ENCODE measurements around the gene IL1RL2.

Gene IL1RL2

GRCh38 chr2:102238778-102239177 is 52.0 kb downstream of the IL1RL2 start:
- DNase-seq (ENCODE audit: low read depth): no peak

GRCh38 chr2:102239344-102239743 is 52.5 kb downstream of the IL1RL2 start:
- DNase-seq (ENCODE audit: low read depth): no peak

GRCh38 chr2:102240640-102241370 is 54.0 kb downstream of the IL1RL2 start:
- DNase-seq (ENCODE audit: low read depth): peak; percentile 56

- DNase-seq (ENCODE audit: low read depth): no peak
These were observed 54.9 kb downstream of the IL1RL2 start for GRCh38 chr2:102241616-102242305.

- DNase-seq (ENCODE audit: low read depth): no peak
These were observed 58.7 kb downstream of the IL1RL2 start for GRCh38 chr2:102245266-102246151.

GRCh38 chr2:102250278-102250821 is 63.5 kb downstream of the IL1RL2 start:
- DNase-seq (ENCODE audit: low read depth): no peak

- peak; percentile 22 for DNase-seq (ENCODE audit: low read depth)
These were observed 64.4 kb downstream of the IL1RL2 start for GRCh38 chr2:102251042-102251848.

GRCh38 chr2:102251849-102252203 is 65.0 kb downstream of the IL1RL2 start:
- DNase-seq (ENCODE audit: low read depth): no peak

- no peak for DNase-seq (ENCODE audit: low read depth)
These were observed 65.4 kb downstream of the IL1RL2 start for GRCh38 chr2:102252236-102252635.

GRCh38 chr2:102253140-102253752 is 66.4 kb downstream of the IL1RL2 start:
- no peak for DNase-seq (ENCODE audit: low read depth)

GRCh38 chr2:102253753-102254150 is 66.9 kb downstream of the IL1RL2 start:
- no peak for DNase-seq (ENCODE audit: low read depth)

GRCh38 chr2:102256276-102256675 is 69.5 kb downstream of the IL1RL2 start:
- no peak for DNase-seq (ENCODE audit: low read depth)

- DNase-seq (ENCODE audit: low read depth): no peak
These were observed 70.1 kb downstream of the IL1RL2 start for GRCh38 chr2:102256874-102257462.

GRCh38 chr2:102258025-102258385 is 71.2 kb downstream of the IL1RL2 start:
- no peak for DNase-seq (ENCODE audit: low read depth)

GRCh38 chr2:102258386-102259074 is 71.7 kb downstream of the IL1RL2 start:
- DNase-seq (ENCODE audit: low read depth): no peak

- no peak for DNase-seq (ENCODE audit: low read depth)
These were observed 74.8 kb downstream of the IL1RL2 start for GRCh38 chr2:102261467-102262135.

GRCh38 chr2:102262216-102263129 is 75.7 kb downstream of the IL1RL2 start:
- no peak for DNase-seq (ENCODE audit: low read depth)

GRCh38 chr2:102264952-102265351 is 78.1 kb downstream of the IL1RL2 start:
- DNase-seq (ENCODE audit: low read depth): no peak

GRCh38 chr2:102266204-102266603 is 79.4 kb downstream of the IL1RL2 start:
- no peak for DNase-seq (ENCODE audit: low read depth)
